ENCODE results near the gene LHX5. TPM values are rescaled to one million over a fixed set of nuclear protein-coding genes. Genes with fewer than 3 reads are reported as not detected.
A peak's percentile ranks its signal among the peaks of the same experiment; 100 is the strongest.

Gene LHX5
- total RNA-seq, 1 donor from 2014 or later = 0.26 TPM

DNA sequence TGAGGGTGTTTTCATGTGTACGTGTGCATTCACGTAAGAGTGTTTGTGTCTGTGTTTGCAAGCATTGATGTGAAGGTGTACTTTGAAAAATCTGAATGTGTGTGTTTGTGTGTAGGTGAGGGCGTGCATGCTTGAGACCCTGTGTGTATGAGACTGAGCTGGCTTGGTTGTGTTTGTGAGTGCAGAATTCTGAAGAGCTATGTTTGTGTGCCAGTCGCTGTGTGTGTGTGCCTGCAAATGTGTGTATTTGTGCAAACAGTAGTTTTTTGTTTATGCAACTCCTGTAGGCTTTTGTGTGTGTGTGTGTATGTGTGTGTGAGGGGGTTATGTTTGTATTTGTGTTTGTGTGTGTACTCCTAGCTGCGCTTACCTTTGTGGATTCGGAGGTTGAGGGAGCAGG is 1.7 kb upstream of the LHX5 start:
- TF ChIP-seq, protein P1, sequence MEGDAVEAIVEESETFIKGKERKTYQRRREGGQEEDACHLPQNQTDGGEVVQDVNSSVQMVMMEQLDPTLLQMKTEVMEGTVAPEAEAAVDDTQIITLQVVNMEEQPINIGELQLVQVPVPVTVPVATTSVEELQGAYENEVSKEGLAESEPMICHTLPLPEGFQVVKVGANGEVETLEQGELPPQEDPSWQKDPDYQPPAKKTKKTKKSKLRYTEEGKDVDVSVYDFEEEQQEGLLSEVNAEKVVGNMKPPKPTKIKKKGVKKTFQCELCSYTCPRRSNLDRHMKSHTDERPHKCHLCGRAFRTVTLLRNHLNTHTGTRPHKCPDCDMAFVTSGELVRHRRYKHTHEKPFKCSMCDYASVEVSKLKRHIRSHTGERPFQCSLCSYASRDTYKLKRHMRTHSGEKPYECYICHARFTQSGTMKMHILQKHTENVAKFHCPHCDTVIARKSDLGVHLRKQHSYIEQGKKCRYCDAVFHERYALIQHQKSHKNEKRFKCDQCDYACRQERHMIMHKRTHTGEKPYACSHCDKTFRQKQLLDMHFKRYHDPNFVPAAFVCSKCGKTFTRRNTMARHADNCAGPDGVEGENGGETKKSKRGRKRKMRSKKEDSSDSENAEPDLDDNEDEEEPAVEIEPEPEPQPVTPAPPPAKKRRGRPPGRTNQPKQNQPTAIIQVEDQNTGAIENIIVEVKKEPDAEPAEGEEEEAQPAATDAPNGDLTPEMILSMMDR (IDR thresholded peaks at IDR 0.05; ENCODE audit: insufficient read depth, low read length, severe bottlenecking) = no peak
- peaks cover 77% of the 10 kb centered on the region for H3K27me3 ChIP-seq (ENCODE audit: control insufficient read depth, insufficient read depth, low read length)
- DNase-seq (ENCODE audit: low read depth) (no peak), FAIRE-seq (no peak)
- no peaks in the 10 kb centered on the region for H3K36me3 ChIP-seq (ENCODE audit: control insufficient read depth, insufficient read depth, low read length)
- H3K4me3 ChIP-seq (ENCODE audit: low read depth, low read length) = no peak overlapping the region

DNA sequence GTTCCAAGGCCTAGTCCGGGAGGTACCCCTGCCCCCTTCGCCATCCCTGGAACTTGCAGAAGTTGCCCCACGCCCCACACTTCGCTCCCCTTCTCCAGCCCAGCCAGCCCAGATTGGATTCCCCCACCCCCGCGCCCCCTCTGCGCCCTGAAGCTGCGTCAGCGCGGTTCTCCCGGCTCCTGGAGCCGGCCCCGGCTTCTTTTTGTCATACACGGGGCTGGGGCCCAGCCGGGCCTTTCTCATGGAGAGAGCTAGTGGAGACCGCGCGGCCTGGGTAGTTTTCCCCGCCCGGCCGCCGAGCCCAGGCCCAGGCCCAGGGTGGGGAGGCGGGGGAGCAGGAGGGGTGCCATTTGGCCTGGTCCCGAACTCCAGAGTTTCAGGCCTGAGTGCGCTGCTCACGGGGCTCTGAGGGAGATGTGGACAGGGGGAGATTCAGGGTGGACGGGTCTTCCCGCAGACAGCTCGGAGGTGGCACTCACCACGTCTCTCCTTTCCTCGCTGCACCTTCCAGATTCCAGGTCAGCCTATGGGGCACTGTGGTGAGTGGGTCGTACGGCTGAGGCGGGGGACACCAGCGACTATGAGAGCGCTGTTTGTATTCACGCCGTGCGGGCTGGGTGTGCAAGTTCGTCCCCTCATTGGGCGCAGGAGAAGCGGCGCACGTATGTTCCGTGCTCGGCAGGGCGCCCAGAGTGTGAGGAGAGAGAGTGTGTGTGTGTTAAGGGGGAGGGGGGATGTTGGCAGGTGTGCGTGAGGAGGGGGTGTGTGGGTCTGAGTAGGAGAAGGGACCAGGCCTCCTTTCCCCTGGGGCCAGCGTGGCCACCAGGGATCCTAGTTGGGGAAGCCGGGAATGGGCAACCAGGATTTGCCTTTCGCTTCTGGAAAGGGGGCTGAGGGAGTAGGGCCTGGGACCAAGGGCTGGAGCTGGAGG is 785 bp upstream of the LHX5 start:
- no peak for FAIRE-seq
- H3K36me3 ChIP-seq (ENCODE audit: control insufficient read depth, insufficient read depth, low read length) = no peaks in the 10 kb centered on the region
- TF ChIP-seq, protein P1 (IDR thresholded peaks at IDR 0.05; ENCODE audit: insufficient read depth, low read length, severe bottlenecking) = no peak
- H3K4me3 ChIP-seq (ENCODE audit: low read depth, low read length) = no peak overlapping the region
- peaks cover 70% of the 10 kb centered on the region for H3K27me3 ChIP-seq (ENCODE audit: control insufficient read depth, insufficient read depth, low read length)
- DNase-seq (ENCODE audit: low read depth) = no peak

DNA sequence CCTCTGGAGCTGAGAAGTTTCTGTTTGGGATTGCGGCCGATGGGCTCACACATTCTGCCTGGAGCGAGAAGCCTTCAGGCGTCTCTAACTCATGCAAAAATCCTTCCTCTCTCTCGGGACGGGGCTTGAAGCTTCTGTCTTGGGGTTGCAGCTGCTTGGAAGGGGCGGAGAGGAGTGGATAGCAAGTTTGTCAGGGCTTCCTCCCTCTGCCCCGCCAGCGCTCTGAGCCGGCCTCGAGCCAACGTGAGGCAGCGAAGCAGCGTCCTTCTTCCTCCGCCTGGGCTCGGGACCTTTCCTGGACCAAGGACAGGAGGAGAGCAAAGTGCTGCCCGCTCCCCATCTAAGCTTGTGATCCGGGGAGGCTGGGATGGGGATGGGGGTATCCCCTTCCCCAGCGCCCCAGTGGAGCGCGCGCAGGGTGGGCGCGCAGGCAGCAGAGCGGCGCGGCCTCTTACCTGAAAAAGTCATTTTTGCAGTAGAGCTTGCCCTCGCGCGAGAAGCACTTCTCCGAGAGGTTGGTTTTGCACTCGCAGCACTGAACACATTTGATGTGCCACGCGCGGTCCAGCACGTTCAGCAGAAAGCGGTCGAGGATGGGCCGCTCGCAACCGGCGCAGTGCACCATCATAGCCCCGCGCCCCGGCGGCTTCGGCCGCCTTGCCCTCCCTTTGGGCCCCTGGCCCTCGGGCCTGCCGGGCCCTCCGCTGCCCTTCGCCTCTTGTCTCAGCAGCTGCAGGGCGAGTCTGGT is 626 bp downstream of the LHX5 start:
- Histone ChIP-seq H3K27me3 (ENCODE audit: control insufficient read depth, insufficient read depth, low read length) (peaks cover 70% of the 10 kb centered on the region), H3K4me3 (ENCODE audit: low read depth, low read length) (no peak overlapping the region), H3K36me3 (ENCODE audit: control insufficient read depth, insufficient read depth, low read length) (no peaks in the 10 kb centered on the region)
- TF ChIP-seq, protein P1 (IDR thresholded peaks at IDR 0.05; ENCODE audit: insufficient read depth, low read length, severe bottlenecking) = no peak
- DNase-seq (ENCODE audit: low read depth) (no peak), FAIRE-seq (no peak)

DNA sequence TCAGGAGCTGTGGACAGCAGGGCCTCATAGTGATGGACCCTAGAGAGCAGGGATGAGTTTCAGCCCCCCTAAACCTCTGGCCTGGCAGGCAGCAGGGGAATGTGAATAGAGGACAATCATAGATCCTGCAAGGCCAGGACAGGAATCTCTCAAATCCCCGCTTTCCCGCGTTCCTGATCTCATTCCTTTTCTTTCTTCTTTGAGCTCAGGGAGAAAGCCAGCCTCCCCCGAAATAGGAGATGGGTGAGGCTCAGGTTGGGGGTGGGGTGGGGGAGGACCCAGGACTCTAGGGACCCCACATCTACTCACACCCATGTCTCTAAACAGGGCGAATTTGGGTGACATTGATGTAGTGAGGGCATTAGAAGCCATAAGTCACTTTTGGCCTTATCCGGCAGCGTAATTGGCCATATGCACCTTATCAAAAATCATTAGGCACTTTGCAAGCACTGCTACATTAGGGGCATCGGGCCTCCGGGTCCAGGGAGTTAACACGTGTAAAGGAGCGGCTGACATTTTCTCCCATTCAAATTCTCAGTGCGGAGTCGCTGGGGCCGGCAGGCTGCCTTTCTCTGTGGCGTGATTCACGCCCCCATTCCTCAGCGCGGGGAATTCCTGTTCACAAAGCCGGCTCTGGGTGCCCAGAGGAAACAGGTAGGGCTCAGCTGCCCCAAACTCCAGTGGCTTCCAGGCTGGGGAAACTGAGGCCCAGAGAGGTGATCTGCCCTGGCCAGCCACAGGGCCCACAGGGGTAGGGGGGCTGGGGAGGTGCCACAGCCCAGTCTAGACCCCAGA is 1.5 kb downstream of the LHX5 start:
- Histone ChIP-seq H3K27me3 (ENCODE audit: control insufficient read depth, insufficient read depth, low read length) (peaks cover 71% of the 10 kb centered on the region), H3K36me3 (ENCODE audit: control insufficient read depth, insufficient read depth, low read length) (no peaks in the 10 kb centered on the region), H3K4me3 (ENCODE audit: low read depth, low read length) (no peak overlapping the region)
- DNase-seq (ENCODE audit: low read depth) = no peak
- no peak for FAIRE-seq
- TF ChIP-seq, protein P1 (IDR thresholded peaks at IDR 0.05; ENCODE audit: insufficient read depth, low read length, severe bottlenecking) = no peak

DNA sequence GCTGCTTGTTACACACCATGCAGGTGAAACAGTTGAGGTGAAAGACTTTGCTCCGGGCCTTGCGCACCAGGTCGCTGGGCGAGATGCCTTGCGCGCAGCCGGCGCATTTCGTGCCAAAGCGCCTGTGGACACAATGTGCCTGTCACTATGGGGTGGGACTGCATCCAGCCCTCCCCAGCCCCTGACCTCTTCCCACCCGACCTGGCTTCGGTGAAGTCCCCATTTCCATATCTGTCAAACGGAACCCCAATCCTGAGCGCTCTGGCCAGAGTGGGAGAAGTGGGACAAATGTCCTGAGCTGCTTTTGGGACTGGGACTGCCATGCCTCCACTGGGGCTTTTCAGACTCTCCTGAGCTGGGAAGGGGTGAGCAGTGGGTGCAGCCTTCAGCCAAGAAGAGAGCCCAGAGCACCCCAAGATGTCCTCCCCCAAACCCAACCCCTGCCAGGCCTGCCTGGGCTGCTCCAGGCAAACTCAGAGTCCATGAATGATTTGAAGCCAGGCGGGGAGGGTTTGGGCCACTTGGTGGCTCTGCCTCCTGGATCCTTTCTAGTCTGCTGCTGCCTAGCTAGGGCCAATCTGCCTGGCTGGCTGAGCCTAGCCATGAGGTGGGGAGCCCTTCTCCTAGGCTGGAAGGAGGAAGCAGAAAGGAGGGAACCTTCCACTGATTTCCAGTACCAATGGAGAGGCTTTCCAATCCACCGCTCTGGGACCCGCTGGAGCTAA is 2.3 kb downstream of the LHX5 start:
- no peak overlapping the region for H3K4me3 ChIP-seq (ENCODE audit: low read depth, low read length)
- TF ChIP-seq, protein P1 (IDR thresholded peaks at IDR 0.05; ENCODE audit: insufficient read depth, low read length, severe bottlenecking) = no peak
- H3K27me3 ChIP-seq (ENCODE audit: control insufficient read depth, insufficient read depth, low read length) = peaks cover 72% of the 10 kb centered on the region
- no peaks in the 10 kb centered on the region for H3K36me3 ChIP-seq (ENCODE audit: control insufficient read depth, insufficient read depth, low read length)
- FAIRE-seq (peak; percentile 32), DNase-seq (ENCODE audit: low read depth) (no peak)
